ENCODE measurements around the gene RAB8B. TPM values are rescaled to one million over a fixed set of nuclear protein-coding genes. Genes with fewer than 3 reads are reported as not detected.

RAB8B gene
- total RNA-seq, 2 experiments from 2014 or later = 231 to 239 TPM

DNA sequence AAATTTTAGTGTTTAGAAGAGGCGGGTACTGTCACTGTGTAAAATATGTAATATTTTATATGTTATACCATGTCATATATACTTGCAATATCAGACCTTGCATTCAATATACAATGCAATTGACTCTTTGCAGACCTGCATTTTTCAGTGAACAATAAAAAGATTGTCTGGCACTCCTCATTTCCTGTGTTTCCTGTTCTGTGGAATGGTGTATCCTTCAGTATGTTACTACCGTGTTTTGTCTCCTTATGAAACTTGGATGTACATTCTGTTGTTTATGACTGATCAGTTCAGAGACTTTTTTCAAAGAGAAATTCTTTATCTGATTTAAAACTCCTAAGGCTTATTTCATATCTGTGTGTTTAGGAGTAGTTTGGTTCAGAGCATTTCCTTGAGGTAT is 119.5 kb downstream of the RAB8B start:
- H3K4me3 Mint-ChIP-seq = no peak overlapping the region

DNA sequence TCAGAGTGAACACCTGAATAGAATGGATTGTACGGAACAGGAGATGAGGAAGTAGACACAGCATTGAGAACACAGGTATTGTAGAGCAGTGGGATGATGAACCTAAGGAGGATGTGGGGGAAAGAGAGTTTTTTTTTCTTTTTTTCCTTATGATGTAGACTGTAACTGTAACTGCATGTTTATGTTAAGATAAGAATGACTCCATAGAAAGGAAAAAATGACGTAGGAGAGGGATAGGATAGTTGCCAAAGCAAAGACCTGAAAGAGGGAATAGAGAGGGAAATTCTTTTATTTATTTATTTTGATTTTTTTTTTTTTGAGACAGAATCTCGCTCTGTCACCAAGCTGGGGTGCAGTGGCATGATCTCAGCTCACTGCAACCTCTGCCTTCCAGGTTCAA is 121.2 kb downstream of the RAB8B start:
- Mint-ChIP-seq H3K4me3 (no peak overlapping the region), H3K9me3 (no peaks in the 10 kb centered on the region), H3K27me3 (no peaks in the 10 kb centered on the region), H3K36me3 (no peaks in the 10 kb centered on the region), H3K27ac (no peak overlapping the region), H3K4me1 (no peaks in the 10 kb centered on the region)
- no peak for DNase-seq

More for the DNA sequence above, 119.5 kb downstream of the RAB8B start:
- no peaks in the 10 kb centered on the region for H3K27me3 Mint-ChIP-seq
- DNase-seq = no peak
- H3K4me1 Mint-ChIP-seq = no peaks in the 10 kb centered on the region
- no peaks in the 10 kb centered on the region for H3K9me3 Mint-ChIP-seq
- no peak overlapping the region for H3K27ac Mint-ChIP-seq
- no peaks in the 10 kb centered on the region for H3K36me3 Mint-ChIP-seq

DNA sequence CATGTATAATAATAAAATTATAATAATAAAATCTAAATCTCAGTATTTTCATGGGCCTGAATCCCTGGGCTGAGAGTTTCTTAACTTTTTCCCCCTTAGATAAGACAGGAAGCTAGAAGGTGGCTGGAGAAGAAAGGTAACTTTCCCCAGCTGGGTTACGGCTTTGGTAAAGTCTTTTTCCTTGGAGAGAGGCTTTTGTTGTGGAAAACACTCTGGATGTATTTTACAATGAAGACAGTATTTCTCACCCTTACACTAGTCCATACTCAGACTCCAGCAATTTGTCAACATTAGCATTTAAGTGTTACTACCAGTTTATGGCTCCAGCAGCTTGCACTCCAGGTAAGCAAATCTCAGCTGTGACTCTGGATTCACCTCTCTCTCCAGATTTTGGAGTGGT is 122.9 kb downstream of the RAB8B start:
- no peak overlapping the region for H3K4me3 Mint-ChIP-seq
- no peaks in the 10 kb centered on the region for H3K36me3 Mint-ChIP-seq
- no peaks in the 10 kb centered on the region for H3K4me1 Mint-ChIP-seq
- no peak overlapping the region for H3K27ac Mint-ChIP-seq
- DNase-seq = no peak
- H3K27me3 Mint-ChIP-seq = no peaks in the 10 kb centered on the region
- H3K9me3 Mint-ChIP-seq = no peaks in the 10 kb centered on the region

DNA sequence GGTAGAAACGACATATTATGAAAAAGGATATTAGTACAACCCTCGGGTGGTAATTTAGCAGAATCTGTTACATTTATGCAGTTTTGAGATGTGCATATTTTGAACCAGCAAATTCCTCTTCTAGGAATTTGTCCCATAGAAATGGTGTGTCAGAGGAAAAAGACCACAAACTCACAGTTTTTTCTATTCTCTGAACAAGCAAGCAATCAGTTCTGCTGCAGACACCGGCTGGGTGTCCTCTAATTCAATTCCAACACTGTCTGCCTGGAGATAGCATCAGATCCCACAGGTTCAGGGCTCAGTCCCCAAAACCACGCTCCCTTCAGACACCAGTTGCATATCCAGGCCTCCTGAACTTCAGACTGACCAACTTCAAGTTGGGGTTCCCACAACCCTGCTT is 124.4 kb downstream of the RAB8B start:
- Mint-ChIP-seq H3K9me3 (no peaks in the 10 kb centered on the region), H3K27me3 (no peaks in the 10 kb centered on the region), H3K36me3 (no peaks in the 10 kb centered on the region), H3K4me1 (no peaks in the 10 kb centered on the region), H3K4me3 (no peak overlapping the region), H3K27ac (no peak overlapping the region)
- DNase-seq = no peak

DNA sequence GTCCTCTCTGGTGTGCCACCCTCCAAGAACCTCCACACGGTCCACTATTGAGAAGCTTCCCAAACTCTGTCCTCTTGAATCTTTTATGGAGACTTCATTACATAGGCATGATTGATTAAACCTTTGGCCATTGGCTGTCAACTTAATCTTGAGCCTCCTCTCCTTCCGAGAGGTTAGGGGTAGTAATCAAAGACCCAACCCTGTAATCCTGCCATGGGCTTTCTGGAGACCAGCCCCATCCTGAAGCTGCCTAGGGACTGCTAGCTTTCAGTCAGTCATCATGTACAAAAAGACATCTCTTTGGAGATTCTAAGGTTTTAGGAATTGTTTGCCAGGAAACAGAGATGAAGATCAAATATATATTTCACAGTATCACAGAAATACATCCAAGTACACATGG is 125.0 kb downstream of the RAB8B start:
- Mint-ChIP-seq H3K36me3 (no peaks in the 10 kb centered on the region), H3K4me1 (no peaks in the 10 kb centered on the region), H3K27me3 (no peaks in the 10 kb centered on the region), H3K27ac (no peak overlapping the region), H3K4me3 (no peak overlapping the region), H3K9me3 (no peaks in the 10 kb centered on the region)
- no peak for DNase-seq

Other genes with a start within 250 kb of the RAB8B start
- 1 to 10 TPM; 5.1 to 5.4 TPM for gene TPM1, start 146.9 kb upstream of the RAB8B start, total RNA-seq
- gene LACTB, start 67.7 kb upstream of the RAB8B start, total RNA-seq = 10 to 100 TPM; 23.2 to 23.5 TPM
- 100 to 1,000 TPM; 132 TPM for gene RPS27L, start 32.1 kb upstream of the RAB8B start, total RNA-seq
- gene APH1B, start 88.0 kb downstream of the RAB8B start, total RNA-seq = 1 to 10 TPM; 9.3 to 9.4 TPM
- gene CA12, start 192.2 kb downstream of the RAB8B start, total RNA-seq = under 1 TPM in 1 of 2 experiments, not detected in 1; 0.39 TPM